Measurements from ENCODE around the gene PSTPIP2. TPM values are rescaled to one million over a fixed set of nuclear protein-coding genes. Genes with fewer than 3 reads are reported as not detected.

PSTPIP2 gene
- total and polyA plus RNA-seq, 2 of the 13 experiments (the other 11 are each of a cell fraction or from before 2014, with no cell fraction given), result 0.25 to 0.27 TPM

DNA sequence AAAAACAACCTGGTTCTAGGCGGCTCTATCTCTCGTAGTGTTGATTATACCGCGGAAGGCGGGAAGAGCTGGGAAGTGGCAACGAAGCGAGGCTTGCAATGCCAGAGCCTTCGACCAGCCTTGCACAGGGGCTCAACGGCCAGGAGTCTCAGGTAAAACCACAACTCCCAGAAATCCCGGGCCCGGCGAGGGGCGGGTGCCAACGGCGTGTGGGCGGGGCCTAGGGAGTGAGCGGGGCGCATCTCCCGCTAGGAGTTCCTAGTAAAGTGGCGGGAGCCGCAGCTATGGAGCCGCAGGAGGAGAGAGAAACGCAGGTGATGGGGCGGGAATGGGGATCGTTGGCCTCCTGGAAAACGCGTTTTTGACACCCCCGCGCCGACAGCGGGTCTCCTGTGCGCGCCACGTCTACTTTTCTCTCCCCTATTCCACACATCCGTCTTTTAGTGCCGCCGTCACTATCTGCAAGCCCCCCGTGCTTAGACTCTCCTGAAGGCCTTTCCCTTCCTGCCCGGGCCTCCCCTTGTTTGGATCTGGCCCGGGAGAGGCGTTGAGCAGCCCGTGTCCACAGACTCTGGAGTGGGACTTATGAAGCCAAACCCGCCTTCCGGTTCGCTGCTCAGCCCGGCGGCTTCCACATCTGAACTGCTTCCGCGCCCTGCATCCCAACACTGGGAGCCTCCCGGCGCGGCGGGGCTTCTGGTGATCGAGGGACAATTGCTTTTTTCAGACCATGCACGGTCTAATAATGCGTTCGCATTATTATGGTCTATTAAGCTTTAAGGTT is 32.3 kb upstream of the PSTPIP2 start, which contains the start of gene HAUS1:
TSS of gene HAUS1 (plus strand) at position 258 of the 784 bp plus-strand sequence. CDS start at position 285, 27 bp downstream.
- Histone ChIP-seq H4K20me1 (ENCODE audit: insufficient read depth, low read length) (no peaks in the 10 kb centered on the region), H3K4me1 (ENCODE audit: insufficient read depth, low read length) (peaks cover 5% of the 10 kb centered on the region; the same call in 1 of the 2 replicates), H3K9ac (ENCODE audit: insufficient read depth, low read depth, low read length) (peak within 1 kb of the TSS; percentile 73), H3K36me3 (replicated peaks in 1 of 2; ENCODE audit: control insufficient read depth in 1 of 2, insufficient read depth in 2 of 2, low read length in 2 of 2) (no peaks in the 10 kb centered on the region; a peak in 1 of 5 replicates), H3K79me2 (ENCODE audit: insufficient read depth, low read length) (peaks cover 9% of the 10 kb centered on the region), H3K27ac (ENCODE audit: extremely low read length, insufficient read depth, low read length) (peak within 1 kb of the TSS; percentile 83), H3K9me3 (ENCODE audit: low read length) (no peaks in the 10 kb centered on the region), H2AFZ (ENCODE audit: low read length) (peak within 1 kb of the TSS; percentile 80), H3K4me3 (replicated peaks in 1 of 3; ENCODE audit: insufficient read depth in 1 of 3, low read depth in 2 of 3, low read length in 3 of 3) (peak within 1 kb of the TSS; percentile 84 to 93 (median 87)), H3K4me2 (ENCODE audit: low read depth, low read length) (peak within 1 kb of the TSS; percentile 82), H3K27me3 (ENCODE audit: control insufficient read depth in 1 of 2, insufficient read depth in 2 of 2, low read length in 2 of 2) (no peaks in the 10 kb centered on the region)
- ATAC-seq, result peak; percentile 100
- under 1% methylated on average over 40 of the region's 57 CpGs for WGBS (ENCODE audit: low lambda C conversion rate)
- BruUV-seq (replicated peaks), result TSS peak; percentile 67
- peak; percentile 46 for FAIRE-seq
- intact Hi-C loops (cut with micrococcal nuclease; ENCODE audit: unreplicated experiment), result no loop called here
- in situ Hi-C loops (cut with HindIII; ENCODE audit: extremely low pct_ligation_motif_present, low pct_unique_long_range_greater_than_20kb), result no loop called here
- peak; percentile 86 for DNase-seq (ENCODE audit: low spot score)
- ChIA-PET POLR2A (interaction anchor here (1.0 to 1.2 kb wide), 2 partner anchors 31 to 52 kb away, joined by 3 to 4 read pairs; no protein-coding TSS in a partner anchor), CTCF (ENCODE audit: low intra/inter-chr PET ratio, low total read pairs) (no interaction called here)
- TF ChIP-seq MED1 (CRISPR knock-in tag; IDR thresholded peaks at IDR 0.05) (no peak), ZFP90 (CRISPR knock-in tag; IDR thresholded peaks at IDR 0.05; ENCODE audit: borderline replicate concordance) (no peak; the same call in 1 of the 2 replicates), ZNF570 (CRISPR knock-in tag; IDR thresholded peaks at IDR 0.05; ENCODE audit: borderline replicate concordance) (no peak), FOXJ3 (CRISPR knock-in tag; IDR thresholded peaks at IDR 0.05; ENCODE audit: borderline replicate concordance) (no peak), NFYC (CRISPR knock-in tag; IDR thresholded peaks at IDR 0.05) (no peak), MTF2 (CRISPR knock-in tag; IDR thresholded peaks at IDR 0.05; ENCODE audit: borderline replicate concordance) (0 out of 2 replicates have a peak, but pooled peaks have one; percentile 48), POLR2A (IDR thresholded peaks at IDR 0.05; ENCODE audit: insufficient read depth in 1 of 2, low read depth in 2 of 2, low read length in 2 of 2) (peak; percentile 80 to 89), ZNF337 (CRISPR knock-in tag; IDR thresholded peaks at IDR 0.05; ENCODE audit: borderline replicate concordance, low read depth) (0 out of 2 replicates have a peak, but pooled peaks have one; percentile 11), ZNF350 (CRISPR knock-in tag; IDR thresholded peaks at IDR 0.05; ENCODE audit: borderline replicate concordance, low read depth) (0 out of 2 replicates have a peak, but pooled peaks have one; percentile 50)
- TF ChIP-seq, protein P1, sequence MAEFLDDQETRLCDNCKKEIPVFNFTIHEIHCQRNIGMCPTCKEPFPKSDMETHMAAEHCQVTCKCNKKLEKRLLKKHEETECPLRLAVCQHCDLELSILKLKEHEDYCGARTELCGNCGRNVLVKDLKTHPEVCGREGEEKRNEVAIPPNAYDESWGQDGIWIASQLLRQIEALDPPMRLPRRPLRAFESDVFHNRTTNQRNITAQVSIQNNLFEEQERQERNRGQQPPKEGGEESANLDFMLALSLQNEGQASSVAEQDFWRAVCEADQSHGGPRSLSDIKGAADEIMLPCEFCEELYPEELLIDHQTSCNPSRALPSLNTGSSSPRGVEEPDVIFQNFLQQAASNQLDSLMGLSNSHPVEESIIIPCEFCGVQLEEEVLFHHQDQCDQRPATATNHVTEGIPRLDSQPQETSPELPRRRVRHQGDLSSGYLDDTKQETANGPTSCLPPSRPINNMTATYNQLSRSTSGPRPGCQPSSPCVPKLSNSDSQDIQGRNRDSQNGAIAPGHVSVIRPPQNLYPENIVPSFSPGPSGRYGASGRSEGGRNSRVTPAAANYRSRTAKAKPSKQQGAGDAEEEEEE (CRISPR knock-in tag; IDR thresholded peaks at IDR 0.05; ENCODE audit: borderline replicate concordance), result no peak
- TF ChIP-seq, protein P2, sequence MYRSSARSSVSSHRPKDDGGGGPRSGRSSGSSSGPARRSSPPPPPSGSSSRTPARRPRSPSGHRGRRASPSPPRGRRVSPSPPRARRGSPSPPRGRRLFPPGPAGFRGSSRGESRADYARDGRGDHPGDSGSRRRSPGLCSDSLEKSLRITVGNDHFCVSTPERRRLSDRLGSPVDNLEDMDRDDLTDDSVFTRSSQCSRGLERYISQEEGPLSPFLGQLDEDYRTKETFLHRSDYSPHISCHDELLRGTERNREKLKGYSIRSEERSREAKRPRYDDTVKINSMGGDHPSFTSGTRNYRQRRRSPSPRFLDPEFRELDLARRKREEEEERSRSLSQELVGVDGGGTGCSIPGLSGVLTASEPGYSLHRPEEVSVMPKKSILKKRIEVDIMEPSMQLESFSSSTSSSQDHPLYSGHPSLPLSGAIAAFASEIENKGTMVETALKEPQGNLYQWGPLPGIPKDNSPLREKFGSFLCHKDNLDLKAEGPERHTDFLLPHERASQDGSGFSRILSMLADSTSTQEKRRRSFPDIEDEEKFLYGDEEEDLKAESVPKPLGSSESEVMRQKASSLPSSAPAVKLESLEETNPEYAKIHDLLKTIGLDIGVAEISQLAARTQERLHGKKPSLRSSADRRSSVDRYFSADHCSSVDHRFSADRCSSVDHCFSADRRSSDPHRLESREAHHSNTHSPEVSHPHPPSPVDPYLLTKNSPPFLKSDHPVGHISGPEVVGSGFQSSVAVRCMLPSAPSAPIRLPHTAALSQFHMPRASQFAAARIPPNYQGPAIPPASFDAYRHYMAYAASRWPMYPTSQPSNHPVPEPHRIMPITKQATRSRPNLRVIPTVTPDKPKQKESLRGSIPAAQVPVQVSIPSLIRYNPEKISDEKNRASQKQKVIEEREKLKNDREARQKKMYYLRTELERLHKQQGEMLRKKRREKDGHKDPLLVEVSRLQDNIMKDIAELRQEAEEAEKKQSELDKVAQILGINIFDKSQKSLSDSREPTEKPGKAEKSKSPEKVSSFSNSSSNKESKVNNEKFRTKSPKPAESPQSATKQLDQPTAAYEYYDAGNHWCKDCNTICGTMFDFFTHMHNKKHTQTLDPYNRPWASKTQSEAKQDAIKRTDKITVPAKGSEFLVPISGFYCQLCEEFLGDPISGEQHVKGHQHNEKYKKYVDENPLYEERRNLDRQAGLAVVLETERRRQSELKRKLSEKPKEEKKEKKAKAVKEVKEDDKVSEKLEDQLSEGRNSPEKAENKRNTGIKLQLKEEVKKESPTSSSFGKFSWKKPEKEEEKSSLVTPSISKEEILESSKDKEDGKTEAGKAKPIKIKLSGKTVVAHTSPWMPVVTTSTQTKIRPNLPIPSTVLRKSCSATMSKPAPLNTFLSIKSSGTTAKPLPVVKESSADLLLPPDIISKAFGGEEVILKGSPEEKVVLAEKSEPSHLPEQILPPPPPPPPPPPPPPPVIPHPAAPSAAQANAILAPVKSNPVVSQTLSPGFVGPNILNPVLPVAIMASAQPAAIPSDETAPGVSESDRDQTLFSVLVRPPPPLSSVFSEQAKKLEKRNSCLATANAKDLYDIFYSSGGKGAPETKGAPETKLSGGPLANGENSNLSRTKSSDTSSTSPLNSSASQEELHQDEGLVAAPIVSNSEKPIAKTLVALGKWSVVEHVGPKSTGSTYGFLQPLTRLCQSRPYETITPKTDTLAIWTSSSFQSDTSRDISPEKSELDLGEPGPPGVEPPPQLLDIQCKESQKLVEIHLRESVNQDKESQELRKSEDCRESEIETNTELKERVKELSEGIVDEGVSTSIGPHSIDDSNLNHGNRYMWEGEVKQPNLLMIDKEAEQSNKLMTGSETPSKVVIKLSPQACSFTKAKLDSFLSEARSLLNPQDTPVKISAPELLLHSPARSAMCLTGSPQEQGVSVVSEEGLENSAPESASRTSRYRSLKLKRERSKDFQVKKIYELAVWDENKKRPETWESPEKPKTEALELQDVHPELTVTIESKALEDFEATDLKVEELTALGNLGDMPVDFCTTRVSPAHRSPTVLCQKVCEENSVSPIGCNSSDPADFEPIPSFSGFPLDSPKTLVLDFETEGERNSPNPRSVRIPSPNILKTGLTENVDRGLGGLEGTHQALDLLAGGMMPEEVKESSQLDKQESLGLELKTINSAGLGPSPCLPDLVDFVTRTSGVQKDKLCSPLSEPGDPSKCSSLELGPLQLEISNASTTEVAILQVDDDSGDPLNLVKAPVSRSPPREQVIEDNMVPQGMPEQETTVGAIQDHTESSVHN (CRISPR knock-in tag; IDR thresholded peaks at IDR 0.05), result no peak
- TF ChIP-seq, protein P3, sequence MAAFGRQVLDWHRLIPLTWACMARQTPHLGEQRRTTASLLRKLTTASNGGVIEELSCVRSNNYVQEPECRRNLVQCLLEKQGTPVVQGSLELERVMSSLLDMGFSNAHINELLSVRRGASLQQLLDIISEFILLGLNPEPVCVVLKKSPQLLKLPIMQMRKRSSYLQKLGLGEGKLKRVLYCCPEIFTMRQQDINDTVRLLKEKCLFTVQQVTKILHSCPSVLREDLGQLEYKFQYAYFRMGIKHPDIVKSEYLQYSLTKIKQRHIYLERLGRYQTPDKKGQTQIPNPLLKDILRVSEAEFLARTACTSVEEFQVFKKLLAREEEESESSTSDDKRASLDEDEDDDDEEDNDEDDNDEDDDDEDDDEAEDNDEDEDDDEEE (CRISPR knock-in tag; IDR thresholded peaks at IDR 0.05), result no peak; the same call in 1 of the 2 replicates

Data from HepG2 (cell line).